VCaP (cell line): ENCODE data around the gene G3BP1.
"Not testable (repeated sequence)": the region's sequence is repeated elsewhere in the genome, so short reads cannot be mapped to it uniquely, and the experiment has no call there.

Experiments used
- H3K27ac ChIP-seq: fragments of 450-650 bp; 2 replicates; pipeline ENCODE4 v1.5.1; 2017
- CTCF ChIP-seq: fragments of 450-650 bp; conservative IDR thresholded peaks from 2 replicates; pipeline ENCODE4 v1.5.1; 2017; ENCODE audit warnings: mild to moderate bottlenecking, moderate library complexity

G3BP1 gene

GRCh38 chr5:151771259-151772028 lies at the start of gene G3BP1:
G3BP1 (plus strand) TSS chr5:151771954; CDS start chr5:151786621, 14,667 bp downstream.
- TF ChIP-seq CTCF = peak; percentile 54
- peak within 1 kb of the TSS; percentile 96 for H3K27ac ChIP-seq

- TF ChIP-seq CTCF = no peak
- no peak overlapping the region for H3K27ac ChIP-seq
Measured at GRCh38 chr5:151722546-151722945, 49.2 kb upstream of the G3BP1 start.

DNA sequence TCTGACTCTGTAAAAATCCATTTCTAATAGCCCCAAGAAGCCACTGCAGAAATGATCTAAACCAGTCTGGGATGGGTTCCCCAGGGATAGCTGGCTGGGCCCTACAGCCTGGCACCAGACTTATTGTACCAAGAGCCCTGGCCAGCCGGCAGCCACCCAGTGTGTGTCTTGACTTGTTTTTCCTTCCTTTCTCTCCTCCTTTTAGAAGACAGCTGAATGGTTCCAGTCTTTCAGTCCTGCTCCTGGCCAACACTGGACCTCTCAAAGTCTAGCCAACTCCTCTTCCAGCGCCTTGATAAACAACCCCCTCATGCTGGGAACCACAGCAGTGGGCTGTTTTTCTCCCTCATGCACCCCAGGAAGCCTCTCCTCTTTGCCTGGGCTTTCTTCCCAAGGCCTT lies 47.4 kb upstream of the G3BP1 start:
- no peak for TF ChIP-seq CTCF
- no peak overlapping the region for H3K27ac ChIP-seq

DNA sequence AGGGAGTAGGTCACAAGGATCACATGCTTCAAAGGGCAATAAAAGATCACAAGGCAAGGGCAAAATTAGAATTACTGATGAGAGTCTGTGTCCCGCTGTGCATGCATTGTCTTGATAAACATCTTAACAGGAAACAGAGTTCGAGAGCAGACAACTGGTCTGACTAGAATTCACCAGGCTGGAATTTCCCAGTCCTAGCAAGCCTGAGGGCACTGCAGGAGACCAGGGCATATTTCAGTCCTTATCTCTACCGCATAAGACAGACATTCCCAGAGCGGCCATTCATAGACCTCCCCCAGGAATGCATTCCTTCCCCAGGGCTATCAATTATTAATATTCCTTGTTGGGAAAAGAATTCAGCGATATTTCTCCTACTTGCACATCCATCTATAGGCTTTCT lies 42.2 kb upstream of the G3BP1 start:
- not testable (repeated sequence) for H3K27ac ChIP-seq

GRCh38 chr5:151730381-151730780 lies 41.4 kb upstream of the G3BP1 start:
- no peak overlapping the region for H3K27ac ChIP-seq
- no peak for TF ChIP-seq CTCF

GRCh38 chr5:151733358-151734063 lies 38.2 kb upstream of the G3BP1 start:
- TF ChIP-seq CTCF = no peak
- no peak overlapping the region for H3K27ac ChIP-seq

DNA sequence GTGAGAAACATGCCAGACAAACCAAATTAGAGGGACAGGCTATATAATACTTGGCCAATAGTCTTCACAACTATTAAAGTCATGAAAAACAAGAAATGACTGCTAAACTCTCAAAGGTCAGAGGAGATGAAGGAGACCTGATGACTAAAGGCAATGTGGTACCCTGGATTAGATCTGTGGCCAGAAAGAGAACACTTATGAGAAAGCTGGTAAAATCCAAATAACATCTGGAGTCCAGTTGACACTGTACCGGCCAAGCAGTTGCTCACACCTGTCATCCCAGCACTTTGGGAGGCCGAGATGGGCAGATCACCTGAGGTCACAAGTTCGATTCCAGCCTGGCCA lies 37.7 kb upstream of the G3BP1 start:
- H3K27ac ChIP-seq = no peak overlapping the region
- no peak for TF ChIP-seq CTCF

DNA sequence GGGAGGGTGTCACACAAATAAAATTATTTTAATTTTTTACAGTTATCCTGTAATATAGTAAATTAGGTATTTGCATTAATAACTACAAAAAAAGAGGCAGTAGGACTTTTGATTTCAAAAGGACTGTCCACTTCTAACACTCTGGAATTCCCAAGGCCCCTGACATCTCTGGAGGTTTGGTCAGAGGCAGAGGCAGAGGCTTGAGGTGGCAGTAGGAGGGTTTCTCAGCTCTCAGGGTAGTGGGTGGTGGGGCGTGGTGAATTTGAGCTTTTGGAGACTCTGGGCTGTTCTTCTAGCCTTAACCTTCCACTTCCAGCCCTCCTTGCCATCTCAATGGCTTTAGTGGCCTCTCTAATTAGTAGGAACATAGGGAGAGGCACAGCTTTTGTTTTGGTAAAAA lies 36.1 kb upstream of the G3BP1 start:
- no peak for TF ChIP-seq CTCF
- no peak overlapping the region for H3K27ac ChIP-seq
